Measurements from ENCODE around the gene TCF7L1.

- TF ChIP-seq YY1 (IDR thresholded peaks at IDR 0.05; ENCODE audit: insufficient read depth, insufficient read length) (no peak), ZNF274 (IDR thresholded peaks at IDR 0.05; ENCODE audit: low read depth, low read length) (no peak), SUZ12 (IDR thresholded peaks at IDR 0.05; ENCODE audit: extremely low read depth, insufficient read depth, insufficient read length) (no peak)
Observed at GRCh38 chr2:85110991-85111560, 22.1 kb upstream of the TCF7L1 start.

Measured in NT2/D1 (cell line).